Smooth muscle cell of the pulmonary artery (primary cell): Measurements from ENCODE around the gene SLC1A5. TPM values are rescaled to one million over a fixed set of nuclear protein-coding genes. Genes with fewer than 3 reads are reported as not detected.

Experiments
- total RNA-seq: library from RNA; depleted of rRNA; stranded (reverse); fragments of >200 nt; gene quantifications from 2 replicates; pipeline ENCODE4 v1.2.3, GENCODE V29; 2014

The SLC1A5 gene
- total RNA-seq = 122 and 169 TPM in 2 replicates

GRCh38 chr19:46788262-46788967, at the start of gene SLC1A5:
Gene SLC1A5, minus strand, starts transcription at chr19:46788594. Its CDS starts 629 bp downstream, at chr19:46787965.

GRCh38 chr19:46746281-46747057, 41.9 kb downstream of the SLC1A5 start, which contains the start of gene STRN4:
Gene STRN4, minus strand, starts transcription at chr19:46746450. Its CDS starts 20 bp downstream, at chr19:46746430.

GRCh38 chr19:46745521-46746280, 42.7 kb downstream of the SLC1A5 start, which contains the start of gene FKRP:
Gene FKRP, plus strand, starts transcription at chr19:46746057. Its CDS starts 9,394 bp downstream, at chr19:46755451.

Other genes with a start within 250 kb of the SLC1A5 start
- 185 and 240 TPM in 2 replicates for gene CALM3, start 187.3 kb downstream of the SLC1A5 start, total RNA-seq
- 20.0 and 34.8 TPM in 2 replicates for gene PTGIR, start 163.5 kb downstream of the SLC1A5 start, total RNA-seq
- not detected in 2 replicates for gene GNG8, start 152.4 kb downstream of the SLC1A5 start, total RNA-seq
- 6.6 and 6.8 TPM in 2 replicates for gene DACT3, start 127.4 kb downstream of the SLC1A5 start, total RNA-seq
- gene PRKD2, start 71.5 kb downstream of the SLC1A5 start, total RNA-seq = 17.4 and 28.1 TPM in 2 replicates
- gene FKRP, start 42.5 kb downstream of the SLC1A5 start, total RNA-seq = 26.6 and 32.4 TPM in 2 replicates
- 70.7 and 73.0 TPM in 2 replicates for gene STRN4, start 42.1 kb downstream of the SLC1A5 start, total RNA-seq
- gene AP2S1, start 62.3 kb upstream of the SLC1A5 start, total RNA-seq = 121 and 142 TPM in 2 replicates
- 79.4 and 89.5 TPM in 2 replicates for gene ARHGAP35, start 72.4 kb upstream of the SLC1A5 start, total RNA-seq
- gene NPAS1, start 231.2 kb upstream of the SLC1A5 start, total RNA-seq = 0.79 and 1.7 TPM in 2 replicates